ENCODE results near the gene TMF1.

Gene TMF1

DNA sequence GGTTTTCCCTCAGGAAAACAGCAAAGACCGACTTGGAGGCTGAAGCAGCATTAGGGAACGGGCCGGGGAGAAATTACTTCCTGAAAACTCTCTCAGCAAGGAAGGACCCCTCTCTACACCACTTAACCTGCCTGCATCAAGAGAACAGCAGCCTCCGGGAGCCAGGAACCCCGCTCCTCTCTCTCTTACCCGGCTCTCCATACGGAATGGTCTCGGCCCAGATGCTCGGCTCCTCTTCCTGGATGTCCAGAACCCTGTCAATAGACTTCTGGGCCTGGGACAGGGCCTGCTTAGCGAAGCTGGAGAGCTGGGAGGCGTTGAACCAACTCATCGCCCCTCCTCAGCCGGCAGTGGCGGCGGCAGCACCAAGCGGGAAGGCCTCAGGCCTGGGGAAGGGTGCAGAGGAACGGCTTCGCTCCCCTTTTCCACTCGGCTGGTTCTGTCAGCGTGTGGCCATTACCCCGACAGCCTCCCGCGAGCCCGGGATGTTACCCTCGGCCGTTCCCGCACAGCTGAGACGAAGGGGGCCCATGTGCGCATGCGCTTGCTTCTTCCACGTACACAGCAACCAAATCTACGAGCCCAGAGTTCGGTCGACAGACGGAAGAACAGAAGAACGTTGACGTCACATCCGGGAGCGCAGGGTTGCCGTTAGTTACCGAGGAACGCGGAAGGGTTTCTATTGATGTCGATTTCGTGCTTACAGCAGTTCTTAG lies at the start of gene TMF1:
TMF1 (minus strand) TSS at position 578 of the 716 bp plus-strand sequence; CDS start at position 331, 247 bp downstream.
- no peak for DNase-seq

GRCh38 chr3:69099576-69099975 lies 47.4 kb upstream of the TMF1 start:
- no peak for DNase-seq

DNA sequence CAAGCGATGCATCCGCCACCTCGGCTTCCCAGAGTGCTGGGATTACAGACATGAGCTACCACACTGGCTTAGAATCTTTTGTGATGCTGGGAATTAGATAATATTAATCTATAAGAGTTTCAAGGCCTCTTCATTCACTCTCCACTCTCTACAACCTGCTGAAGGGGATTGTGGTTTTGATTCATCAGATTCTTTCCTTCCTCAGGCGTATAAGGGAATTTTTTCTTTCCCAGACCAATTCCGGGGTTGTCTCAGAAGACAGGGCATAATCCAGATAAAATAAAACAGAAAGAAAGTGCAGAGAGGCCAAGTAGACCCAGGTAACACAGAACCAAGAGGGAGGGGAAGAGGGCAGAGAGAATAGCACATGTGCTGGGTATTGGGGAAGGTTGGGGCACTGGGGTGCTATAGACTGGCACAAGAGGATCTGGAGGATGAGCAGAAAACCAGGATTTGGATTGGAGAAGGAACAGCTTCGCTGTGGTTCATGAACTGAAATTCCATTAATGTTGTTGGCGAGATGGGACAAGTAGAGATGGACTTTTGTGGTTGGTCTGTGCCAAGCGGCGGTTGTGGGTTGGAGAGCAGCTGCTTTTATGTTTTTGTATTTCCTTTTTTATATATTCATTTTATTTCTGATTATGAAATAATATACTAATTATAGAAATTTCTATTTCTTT lies 45.4 kb upstream of the TMF1 start:
- DNase-seq, result no peak

DNA sequence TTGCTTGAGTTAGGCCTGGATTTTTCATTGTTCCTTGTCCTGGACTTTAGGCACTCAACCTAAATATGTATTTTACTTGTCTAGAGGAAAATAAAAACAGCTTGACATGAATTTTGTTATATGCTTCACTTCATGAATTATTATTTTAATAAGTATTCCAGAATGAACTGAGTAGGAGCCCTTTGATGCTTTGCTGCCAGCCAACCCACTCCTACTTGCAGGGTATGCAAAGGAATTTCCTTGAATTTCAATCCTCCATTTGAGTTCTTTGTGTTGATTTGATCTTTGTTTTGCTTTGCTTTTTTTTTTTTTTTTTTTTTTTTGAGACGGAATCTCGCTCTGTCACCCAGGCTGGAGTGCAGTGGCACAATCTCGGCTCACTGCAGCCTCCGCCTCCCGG lies 44.2 kb upstream of the TMF1 start:
- DNase-seq, result no peak

- DNase-seq, result no peak
Measured at GRCh38 chr3:69095636-69096035, 43.5 kb upstream of the TMF1 start.

DNA sequence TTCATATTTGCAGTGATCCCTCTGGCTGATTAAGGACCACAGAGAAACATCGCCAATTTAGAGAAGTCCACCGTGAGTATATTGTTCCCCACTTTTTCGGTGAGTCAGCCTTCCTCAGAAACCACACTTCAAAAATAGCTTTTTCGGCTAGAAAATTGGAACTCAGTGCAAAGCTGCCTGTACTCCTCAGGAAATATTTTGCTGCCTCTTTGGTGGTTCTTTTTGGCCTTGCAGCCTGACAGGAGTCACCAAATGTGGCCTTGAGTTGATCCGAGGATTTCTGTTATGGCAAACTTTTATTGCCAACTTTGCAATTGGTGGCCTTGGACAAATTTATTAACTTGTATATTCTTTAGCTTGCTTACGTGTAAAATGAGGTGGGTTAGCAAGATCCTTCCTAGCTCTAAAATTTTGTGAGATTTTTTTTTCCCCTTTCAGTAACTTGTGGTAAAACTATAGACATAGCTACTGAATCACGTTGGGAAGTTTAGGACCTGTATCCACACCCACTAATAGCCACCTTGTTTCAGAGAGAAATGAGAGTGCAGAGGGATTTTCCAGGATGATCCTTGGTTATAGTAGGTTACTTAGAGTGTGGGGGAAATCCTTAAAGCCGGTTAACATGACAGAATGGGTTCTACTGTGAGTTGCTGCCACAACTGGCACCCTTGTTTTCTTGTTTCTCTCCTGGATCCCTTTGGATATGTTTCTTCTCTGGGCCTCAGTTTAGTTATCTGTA lies 42.5 kb upstream of the TMF1 start:
- DNase-seq, result no peak

DNA sequence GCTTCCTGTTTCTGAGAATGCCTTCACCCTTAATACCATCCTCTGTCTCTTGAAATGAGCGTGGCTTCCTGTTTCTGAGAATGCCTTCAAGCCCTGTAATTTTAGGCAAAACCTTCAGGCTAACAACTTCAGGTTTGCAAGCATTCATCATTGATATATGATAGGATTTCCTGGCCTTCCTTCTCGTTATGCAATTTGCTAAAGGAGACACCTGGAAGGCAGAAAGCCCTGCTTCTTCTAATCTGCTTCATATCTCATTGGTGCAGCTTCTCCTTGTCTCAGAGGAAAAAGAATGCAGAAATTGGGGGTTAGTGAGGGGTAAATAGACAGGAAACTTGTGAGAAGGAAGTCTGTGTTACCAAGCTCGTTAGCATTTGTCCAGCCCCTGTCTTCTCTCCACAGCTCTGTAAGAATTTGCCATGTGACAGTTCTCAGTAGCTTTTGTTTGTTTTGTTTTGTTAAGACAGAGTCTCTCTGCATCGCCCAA lies 39.9 kb upstream of the TMF1 start:
- DNase-seq, result no peak

DNA sequence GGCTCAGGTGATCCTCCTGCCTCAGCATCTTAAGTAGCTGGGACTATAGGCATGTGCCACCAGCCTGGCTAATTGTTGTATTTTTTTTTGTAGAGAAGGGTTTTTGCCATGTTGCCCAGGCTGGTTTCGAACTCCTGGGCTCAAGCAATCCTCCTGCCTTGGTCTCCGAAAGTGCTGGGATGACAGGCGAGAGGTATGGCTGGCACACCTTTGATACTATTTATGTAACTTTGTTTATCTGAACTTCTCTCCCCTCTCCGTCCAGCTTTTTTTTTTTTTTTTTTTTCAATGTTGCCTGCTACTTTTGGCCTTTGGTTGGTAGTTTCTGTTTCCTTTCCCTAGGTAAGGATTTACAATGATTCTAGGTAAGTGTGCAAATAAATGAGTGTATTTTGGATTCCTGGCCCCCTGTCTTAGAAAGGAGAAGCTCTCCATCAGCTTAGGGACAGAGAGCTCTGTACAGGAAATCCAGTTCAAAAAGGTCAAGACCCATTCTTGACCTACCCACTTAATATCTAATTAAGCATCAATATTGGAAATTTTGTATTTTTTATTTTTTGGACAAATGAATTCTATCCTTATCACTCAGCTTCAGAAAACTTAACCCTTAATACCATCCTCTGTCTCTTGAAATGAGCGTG lies 39.4 kb upstream of the TMF1 start:
- no peak for DNase-seq

- DNase-seq, result no peak
Measured at GRCh38 chr3:69090021-69090420, 37.9 kb upstream of the TMF1 start.

DNA sequence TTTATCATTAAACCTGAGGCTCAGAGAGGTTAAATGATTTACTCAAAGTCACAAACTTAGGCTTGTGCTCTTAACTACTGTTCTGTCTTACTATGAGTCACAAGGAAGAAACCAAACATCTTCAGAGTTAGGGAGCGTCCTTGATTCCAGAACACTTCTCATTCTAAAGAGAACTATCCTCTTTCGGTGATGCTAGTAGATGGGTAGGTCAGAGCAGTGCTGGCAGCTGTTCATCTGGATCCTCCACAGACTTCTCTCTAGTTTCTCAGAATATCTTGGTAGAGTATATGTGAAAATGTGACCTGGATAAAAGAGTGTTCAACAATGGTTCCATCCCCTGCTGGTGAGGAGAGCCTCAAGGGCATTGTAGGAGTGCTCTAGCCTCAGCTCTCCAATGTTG lies 35.9 kb upstream of the TMF1 start:
- DNase-seq, result no peak

DNA sequence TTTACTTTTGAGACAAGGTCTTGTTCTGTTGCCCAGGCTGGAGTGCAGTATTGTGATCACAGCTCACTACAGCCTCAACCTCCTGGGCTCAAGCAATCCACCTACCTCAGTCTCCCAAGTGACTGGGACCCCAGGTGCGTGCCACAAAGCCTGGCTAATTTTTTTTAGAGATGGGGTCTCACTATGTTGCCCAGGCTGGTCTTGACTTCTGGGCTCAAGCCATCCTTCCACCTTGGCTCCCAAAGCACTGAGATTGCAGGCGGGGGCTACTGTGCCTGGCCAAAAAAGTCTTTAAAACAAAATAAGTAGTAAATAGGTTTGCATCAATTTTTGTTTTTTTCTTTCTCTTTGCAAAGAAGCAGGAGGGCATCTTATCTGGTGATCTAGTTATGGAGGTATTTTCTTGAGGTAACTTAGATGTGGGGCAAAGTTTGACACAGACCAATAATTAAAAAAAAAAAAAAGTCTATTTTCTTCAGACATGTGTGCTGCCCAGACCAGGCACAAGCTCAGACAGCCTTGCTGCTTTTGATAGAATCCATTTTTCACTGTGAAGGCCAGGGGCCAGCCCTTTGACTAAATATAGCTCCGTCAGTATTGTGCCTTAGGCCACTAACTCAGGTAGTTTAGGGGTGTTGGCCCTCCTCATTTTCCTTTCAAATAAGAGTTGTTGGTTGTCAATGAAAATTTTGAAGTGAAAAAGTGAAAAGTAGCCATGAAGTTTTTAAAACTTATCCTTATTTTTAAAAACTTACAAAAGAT lies 35.1 kb upstream of the TMF1 start:
- no peak for DNase-seq

DNA sequence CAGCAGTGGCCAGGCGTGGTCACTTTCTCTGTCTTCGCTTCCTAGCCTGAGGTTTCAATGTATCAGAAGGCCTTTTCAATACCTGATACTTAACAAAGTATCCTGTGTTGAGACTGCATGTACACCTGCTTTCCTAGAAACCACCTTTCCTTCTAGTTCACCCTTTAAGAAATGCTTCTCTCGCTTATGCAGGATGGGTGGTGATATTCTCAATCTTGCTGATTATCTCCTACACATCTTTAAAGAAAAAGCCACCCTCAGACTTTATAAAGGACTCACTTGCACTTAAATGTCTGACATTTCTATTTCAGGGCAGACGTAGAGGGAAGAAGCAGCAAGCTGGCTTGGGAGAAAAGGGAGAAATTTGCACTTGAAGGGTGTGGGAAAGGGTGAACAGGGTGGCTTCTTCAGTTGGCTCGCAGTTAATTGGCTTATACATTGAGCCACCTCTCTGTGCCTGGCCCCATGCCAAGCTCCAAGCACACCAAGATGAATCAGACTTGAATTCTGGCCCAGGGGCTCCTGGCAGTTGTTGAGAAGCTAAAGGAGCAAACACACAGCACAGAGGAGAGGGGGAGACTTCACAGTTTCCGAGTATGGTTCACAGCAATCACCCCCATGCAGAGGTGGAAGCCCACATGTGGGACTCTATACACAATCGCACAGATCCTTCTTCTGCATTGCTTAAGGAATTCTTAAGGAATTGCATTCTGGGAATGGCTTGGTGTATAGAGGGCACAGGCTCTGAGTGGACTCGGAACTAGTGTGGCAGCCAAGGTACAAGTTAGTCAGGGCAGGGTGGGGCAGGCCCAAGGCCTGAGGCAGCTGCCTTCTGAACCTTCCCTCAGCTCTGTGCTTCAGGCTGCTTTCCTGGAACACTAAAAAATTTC lies 33.9 kb upstream of the TMF1 start:
- DNase-seq, result no peak

DNA sequence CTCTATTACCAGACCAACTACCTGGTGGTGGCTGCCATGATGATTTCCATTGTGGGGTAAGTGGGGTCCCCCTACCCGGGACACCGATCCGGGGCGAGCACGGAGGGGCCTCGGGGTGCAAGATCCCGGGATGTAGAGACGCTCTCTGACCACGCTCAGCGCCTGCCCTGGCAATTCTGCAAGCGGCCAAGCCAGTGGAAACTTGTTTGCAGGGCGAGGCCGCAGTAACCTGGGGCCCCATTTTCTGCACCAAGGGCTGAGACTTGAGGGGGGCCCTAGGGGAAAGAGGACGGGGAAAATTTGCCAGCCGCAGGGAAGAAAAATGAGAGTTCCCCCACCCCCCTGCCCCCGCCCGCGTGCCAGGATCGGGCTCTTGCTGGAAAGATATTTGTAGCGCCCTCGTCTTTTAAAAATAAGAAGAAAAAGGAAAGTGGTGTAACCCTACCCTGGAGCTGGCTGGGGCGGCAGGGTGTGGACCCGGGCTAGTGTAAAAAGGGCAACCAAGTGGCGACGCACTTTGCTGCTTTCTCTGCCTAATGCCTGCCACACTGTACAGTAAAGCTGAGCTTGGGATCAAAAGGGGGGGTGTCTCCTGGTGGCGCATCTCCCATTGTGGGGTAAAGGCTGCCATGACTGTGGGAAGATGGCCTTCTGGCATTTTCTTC lies 33.2 kb upstream of the TMF1 start:
- no peak for DNase-seq

GRCh38 chr3:69084326-69085167 lies 32.4 kb upstream of the TMF1 start, which contains the start of gene ARL6IP5:
Gene ARL6IP5, plus strand, starts transcription at chr3:69084937. Its CDS starts 111 bp downstream, at chr3:69085048.
- peak; percentile 32 for DNase-seq

GRCh38 chr3:69082805-69083204 lies 30.7 kb upstream of the TMF1 start:
- DNase-seq, result no peak

DNA sequence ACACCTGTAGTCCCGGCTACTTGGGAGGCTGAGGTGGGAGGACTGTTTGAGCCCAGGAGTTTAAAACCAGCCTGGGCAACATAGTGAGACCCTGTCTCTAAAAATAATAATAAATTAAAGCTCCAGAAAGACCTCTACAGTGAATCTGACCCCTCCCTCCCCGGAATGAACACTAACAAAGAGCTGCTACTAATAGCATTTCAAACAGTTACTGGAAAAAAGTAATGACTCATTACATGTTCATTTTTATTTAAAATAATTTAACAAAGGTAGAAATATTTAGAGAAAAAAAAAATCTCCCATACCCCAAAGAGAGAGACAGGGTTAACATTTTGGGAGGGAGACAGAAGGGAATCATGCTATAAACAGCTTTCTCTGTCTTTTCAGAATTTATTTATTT lies 30.2 kb upstream of the TMF1 start:
- DNase-seq, result no peak

GRCh38 chr3:69081583-69082262 lies 29.6 kb upstream of the TMF1 start:
- DNase-seq, result no peak

GRCh38 chr3:69080233-69080920 lies 28.2 kb upstream of the TMF1 start, which contains the start of gene UBA3:
Gene UBA3, minus strand, starts transcription at chr3:69080365. Its CDS starts 12 bp downstream, at chr3:69080353.
- peak; percentile 31 for DNase-seq
